Colonic mucosa (tissue), 4 donors: ENCODE measurements around the gene SEZ6L. TPM values are rescaled to one million over a fixed set of nuclear protein-coding genes. Genes with fewer than 3 reads are reported as not detected.

Experiments used
- DNase-seq: peaks from one replicate; pipeline ENCODE4 v3.0.0-alpha.2; 2020
- H3K27ac ChIP-seq: fragments of 200-600 bp; one replicate; pipeline ENCODE4 v1.8.0; 2021
- H3K27me3 ChIP-seq: fragments of 200-600 bp; one replicate; pipeline ENCODE4 v1.8.0; 2021
- H3K36me3 ChIP-seq: fragments of 200-600 bp; one replicate; pipeline ENCODE4 v1.8.0; 2021
- H3K4me1 ChIP-seq: fragments of 200-600 bp; one replicate; pipeline ENCODE4 v1.8.0; 2021; ENCODE audit warnings: mild to moderate bottlenecking
- H3K4me3 ChIP-seq: fragments of 200-600 bp; one replicate; pipeline ENCODE4 v1.8.0; 2021
- H3K9ac ChIP-seq, 2 donors: one replicate each; pipeline ENCODE4 v1.7.0; 2013; ENCODE audit warnings: control low read depth in 2 of 2, low read depth in 2 of 2, low read length in 2 of 2
- H3K9me3 ChIP-seq: fragments of 200-600 bp; one replicate; pipeline ENCODE4 v1.8.0; 2021
- CTCF ChIP-seq: fragments of 200-600 bp; IDR thresholded peaks from one replicate; pipeline ENCODE4 v1.8.0; 2022; ENCODE audit warnings: antibody characterized with exemption, mild to moderate bottlenecking
- intact Hi-C: fragments of 100-400 bp; cut with DNase I; formaldehyde crosslinking; loops from one replicate; pipeline ENCODE4 v1.14.1; 2022
- total RNA-seq, 2 donors: library from RNA; stranded (reverse); fragmentation: NEBNext Ultra II Directional in 1 of 2; extraction: Animal tissue kit (Norgen Biotek cat#: 25700) in 1 of 2; gene quantifications; one replicate each; pipeline ENCODE4 v1.2.1, GENCODE V29; 2021
- donor health status: healthy.
- donor health status: DM: no; HTN: no; CAD: no.
- donor health status: DM: no; HTN: no; CAD: no.

The SEZ6L gene
- total RNA-seq, 2 donors from 2014 or later, result 0.32 TPM; not detected in 1

- H3K27me3 ChIP-seq, result no peaks in the 10 kb centered on the region
- no peak overlapping the region for H3K27ac ChIP-seq
- TF ChIP-seq CTCF, result no peak
- no peaks in the 10 kb centered on the region for H3K9me3 ChIP-seq
- H3K4me3 ChIP-seq, result no peak overlapping the region
- peaks cover 7% of the 10 kb centered on the region for H3K4me1 ChIP-seq
- H3K9ac ChIP-seq, result no peak overlapping the region
- no peak for DNase-seq
- H3K36me3 ChIP-seq, result no peaks in the 10 kb centered on the region
- intact Hi-C loops, result no loop called here
Measured at GRCh38 chr22:26431261-26431995, 262.2 kb downstream of the SEZ6L start.

GRCh38 chr22:26432619-26433311 lies 263.5 kb downstream of the SEZ6L start:
- no peak overlapping the region for H3K4me3 ChIP-seq

More at GRCh38 chr22:26432619-26433311, 263.5 kb downstream of the SEZ6L start:
- DNase-seq, result no peak
- H3K4me1 ChIP-seq, result peaks cover 10% of the 10 kb centered on the region
- H3K27ac ChIP-seq, result no peak overlapping the region
- no peaks in the 10 kb centered on the region for H3K36me3 ChIP-seq
- intact Hi-C loops, result no loop called here
- no peaks in the 10 kb centered on the region for H3K27me3 ChIP-seq
- no peaks in the 10 kb centered on the region for H3K9me3 ChIP-seq
- no peak for TF ChIP-seq CTCF
- H3K9ac ChIP-seq, result no peak overlapping the region
